HG02938 (cell line): Measurements from ENCODE around the gene KRTAP10-2.

Experiments used
- ATAC-seq: cut with Tn5 transposase; IDR thresholded peaks from one replicate; pipeline ENCODE4 v1.9.1; 2021; ENCODE audit warnings: mild to moderate bottlenecking, moderate library complexity; ENCODE audit not compliant: unreplicated experiment

The KRTAP10-2 gene

GRCh38 chr21:44540741-44541288, 10.5 kb downstream of the KRTAP10-2 start:
- ATAC-seq = no peak

GRCh38 chr21:44539991-44540666, 11.2 kb downstream of the KRTAP10-2 start, which contains the start of gene KRTAP10-1:
Gene KRTAP10-1, minus strand, starts transcription at chr21:44540195. Its CDS starts 45 bp downstream, at chr21:44540150.
- ATAC-seq = no peak

- no peak for ATAC-seq
Observed at GRCh38 chr21:44539046-44539445, 12.3 kb downstream of the KRTAP10-2 start.

GRCh38 chr21:44537930-44538911, 13.1 kb downstream of the KRTAP10-2 start:
- no peak for ATAC-seq

DNA sequence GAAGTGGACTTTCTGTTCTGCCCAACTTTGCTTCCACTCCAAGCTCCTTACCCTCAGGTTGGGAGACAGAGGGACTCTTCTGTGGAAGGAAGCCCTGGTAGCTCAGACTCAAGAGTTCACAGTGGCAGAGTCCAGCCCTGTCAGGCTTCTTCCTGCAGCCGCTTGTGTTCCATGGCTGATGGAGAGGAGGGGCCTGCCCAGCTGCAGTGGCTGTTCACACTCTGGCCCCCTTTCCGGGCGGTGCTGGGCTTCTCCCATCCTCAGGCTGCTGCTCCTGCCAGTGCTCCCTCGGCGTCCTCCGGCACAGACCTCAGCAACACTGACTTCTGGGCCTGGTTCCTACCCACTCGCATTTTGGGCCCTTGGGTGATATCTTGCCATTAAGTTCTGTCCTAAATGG, 15.3 kb downstream of the KRTAP10-2 start:
- ATAC-seq = no peak

GRCh38 chr21:44534688-44535087, 16.6 kb downstream of the KRTAP10-2 start:
- ATAC-seq = no peak

- no peak for ATAC-seq
Observed at GRCh38 chr21:44533891-44534627, 17.2 kb downstream of the KRTAP10-2 start.

DNA sequence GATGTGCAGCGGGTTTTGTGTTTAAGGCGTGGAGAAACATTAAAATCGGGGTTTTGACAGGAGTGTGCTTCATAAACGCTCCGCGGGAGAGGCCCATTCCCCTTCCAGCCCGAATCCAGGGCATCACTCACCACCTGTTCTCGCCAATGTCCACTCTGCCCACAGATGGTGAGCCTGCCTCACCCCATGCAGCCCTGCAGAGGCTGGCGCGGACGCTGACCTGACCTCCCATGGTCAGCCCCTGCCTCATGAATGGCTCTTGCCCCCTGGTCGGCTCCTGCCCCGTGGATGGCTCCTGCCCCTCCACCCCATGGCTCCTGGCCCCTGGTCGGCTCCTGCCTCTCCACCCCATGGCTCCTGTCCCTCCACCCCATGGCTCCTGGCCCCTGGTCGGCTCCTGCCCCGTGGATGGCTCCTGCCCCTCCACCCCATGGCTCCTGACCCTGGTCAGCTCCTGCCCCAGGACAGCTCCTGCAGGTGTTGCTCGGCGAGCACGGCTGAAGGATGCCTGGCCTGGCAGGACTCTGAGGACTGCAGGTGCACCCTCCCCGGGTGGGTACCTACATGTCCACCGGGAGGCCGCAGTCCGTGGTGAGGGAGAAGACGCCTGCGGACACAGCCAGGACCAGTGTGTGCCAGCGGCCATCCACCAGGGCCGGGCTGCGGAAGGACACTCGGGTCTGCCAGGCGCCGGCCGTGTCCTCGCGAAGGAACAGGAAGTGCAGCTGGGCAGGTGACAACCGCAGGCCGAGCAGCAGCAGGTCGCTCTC, 18.0 kb downstream of the KRTAP10-2 start:
- no peak for ATAC-seq

GRCh38 chr21:44532712-44533111, 18.6 kb downstream of the KRTAP10-2 start:
- ATAC-seq = no peak

- ATAC-seq = no peak
Observed at GRCh38 chr21:44531606-44532564, 19.4 kb downstream of the KRTAP10-2 start.

- no peak for ATAC-seq
Observed at GRCh38 chr21:44530903-44531605, 20.3 kb downstream of the KRTAP10-2 start.

- ATAC-seq = no peak
Observed at GRCh38 chr21:44530221-44530902, 20.9 kb downstream of the KRTAP10-2 start.

- no peak for ATAC-seq
Observed at GRCh38 chr21:44529503-44530125, 21.7 kb downstream of the KRTAP10-2 start.

DNA sequence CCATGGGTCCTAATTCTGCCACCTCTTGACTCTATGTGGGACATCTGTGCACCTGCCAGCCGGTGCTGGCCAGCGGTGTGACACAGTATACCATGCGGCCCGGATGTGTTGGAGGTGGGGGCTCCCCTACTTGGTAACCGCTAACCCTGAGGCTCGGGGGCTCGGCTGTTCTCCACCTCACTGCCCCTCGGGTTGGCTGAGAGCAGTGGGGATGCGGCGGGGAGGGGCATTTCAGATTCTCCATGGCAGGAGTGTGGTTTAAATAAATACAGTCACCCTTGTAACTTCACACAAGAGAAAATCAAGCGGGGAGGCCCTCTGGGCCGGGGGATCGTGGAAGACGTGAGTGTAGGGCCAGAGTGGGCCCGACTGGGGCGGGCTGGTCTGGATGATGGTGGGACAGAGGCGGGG, 22.3 kb downstream of the KRTAP10-2 start:
- no peak for ATAC-seq

- no peak for ATAC-seq
Observed at GRCh38 chr21:44528634-44528995, 22.7 kb downstream of the KRTAP10-2 start.

- no peak for ATAC-seq
Observed at GRCh38 chr21:44527983-44528633, 23.2 kb downstream of the KRTAP10-2 start.
